Liver (tissue), 9 donors: ENCODE measurements around the gene CCL8. TPM values are rescaled to one million over a fixed set of nuclear protein-coding genes. Genes with fewer than 3 reads are reported as not detected.

Experiments
- DNase-seq: peaks from one replicate; pipeline ENCODE4 v3.0.0-alpha.2; 2017; ENCODE audit warnings: low spot score
- H3K27ac ChIP-seq, 2 donors: one replicate each; pipeline ENCODE4 v1.7.0; 2013; ENCODE audit warnings: inconsistent platforms in 2 of 2, low read length in 2 of 2, control low read depth in 1 of 2, low read depth in 1 of 2, mild to moderate bottlenecking in 1 of 2
- H3K27me3 ChIP-seq, 4 donors: one replicate each; pipeline versions ENCODE4 v1.6.1 to v1.7.0; 2013; ENCODE audit warnings: low read length in 3 of 4, inconsistent platforms in 1 of 4, mild to moderate bottlenecking in 1 of 4, moderate library complexity in 1 of 4; ENCODE audit not compliant: control insufficient read depth in 4 of 4, insufficient read depth in 4 of 4
- H3K36me3 ChIP-seq, 4 donors: one replicate each; pipeline versions ENCODE4 v1.6.1 to v1.7.0; 2013; ENCODE audit warnings: low read length in 3 of 4, mild to moderate bottlenecking in 3 of 4, low read depth in 1 of 4, moderate library complexity in 1 of 4; ENCODE audit not compliant: control insufficient read depth in 4 of 4, insufficient read depth in 3 of 4
- H3K4me1 ChIP-seq, 4 donors: one replicate each; pipeline versions ENCODE4 v1.6.1 to v1.7.0; 2013; ENCODE audit warnings: low read length in 3 of 4, mild to moderate bottlenecking in 3 of 4, moderate library complexity in 1 of 4; ENCODE audit not compliant: control insufficient read depth in 4 of 4, insufficient read depth in 4 of 4
- H3K4me3 ChIP-seq, 3 donors: one replicate each; pipeline versions ENCODE4 v1.6.1 to v1.7.0; 2013; ENCODE audit warnings: low read length in 3 of 3, control low read depth in 1 of 3, low read depth in 1 of 3, mild to moderate bottlenecking in 1 of 3
- H3K9ac ChIP-seq, 2 donors: one replicate each; pipeline ENCODE4 v1.7.0; 2013; ENCODE audit warnings: low read length in 2 of 2, mild to moderate bottlenecking in 2 of 2, moderate library complexity in 2 of 2, control low read depth in 1 of 2, low read depth in 1 of 2
- H3K9me3 ChIP-seq, 4 donors: one replicate each; pipeline versions ENCODE4 v1.6.1 to v1.7.0; 2013; ENCODE audit warnings: low read length in 3 of 4; ENCODE audit not compliant: control insufficient read depth in 4 of 4
- ATF3 ChIP-seq: IDR thresholded peaks from 2 replicates; pipeline ENCODE4 v1.6.1; 2016; ENCODE audit warnings: antibody characterized with exemption
- CTCF ChIP-seq: fragments of 150-350 bp; IDR thresholded peaks from 2 replicates; pipeline ENCODE4 v1.5.1; 2017; ENCODE audit warnings: improper control_type of control experiment, low read depth, low read length; ENCODE audit not compliant: missing input control
- EGR1 ChIP-seq, 2 donors: IDR thresholded peaks; 2 replicates each; pipeline ENCODE4 v1.6.1; 2016 to 2018; ENCODE audit warnings: antibody characterized with exemption in 2 of 2, low read depth in 2 of 2
- FOXA1 ChIP-seq: IDR thresholded peaks from 2 replicates; pipeline ENCODE4 v1.6.1; 2016; ENCODE audit warnings: antibody characterized with exemption
- GABPA ChIP-seq, 2 donors: IDR thresholded peaks in 1 of 2; conservative IDR thresholded peaks in 1 of 2; 2 replicates each; pipeline ENCODE4 v1.6.1; 2016; ENCODE audit warnings: antibody characterized with exemption in 2 of 2, mild to moderate bottlenecking in 1 of 2, moderate library complexity in 1 of 2
- HNF4A ChIP-seq, 2 donors: conservative IDR thresholded peaks; 2 replicates each; pipeline ENCODE4 v1.6.1; 2016; ENCODE audit warnings: antibody characterized with exemption in 2 of 2, mild to moderate bottlenecking in 2 of 2
- HNF4G ChIP-seq: IDR thresholded peaks from 2 replicates; pipeline ENCODE4 v1.6.1; 2016; ENCODE audit warnings: antibody characterized with exemption
- JUND ChIP-seq, 2 donors: IDR thresholded peaks; 2 replicates each; pipeline ENCODE4 v1.6.1; 2016; ENCODE audit warnings: antibody characterized with exemption in 2 of 2
- NR2F2 ChIP-seq: IDR thresholded peaks from 2 replicates; pipeline ENCODE4 v1.6.1; 2016; ENCODE audit warnings: antibody characterized with exemption
- RAD21 ChIP-seq, 2 donors: IDR thresholded peaks; 2 replicates each; pipeline ENCODE4 v1.6.1; 2016; ENCODE audit warnings: antibody characterized with exemption in 2 of 2, mild to moderate bottlenecking in 2 of 2
- RXRA ChIP-seq, 2 donors: IDR thresholded peaks; 2 replicates each; pipeline ENCODE4 v1.6.1; 2017 to 2018; ENCODE audit warnings: antibody characterized with exemption in 2 of 2, mild to moderate bottlenecking in 1 of 2
- SP1 ChIP-seq: IDR thresholded peaks from 2 replicates; pipeline ENCODE4 v1.6.1; 2018; ENCODE audit warnings: antibody characterized with exemption, mild to moderate bottlenecking
- TAF1 ChIP-seq: conservative IDR thresholded peaks from 2 replicates; pipeline ENCODE4 v1.6.1; 2016; ENCODE audit warnings: antibody characterized with exemption, mild to moderate bottlenecking
- YY1 ChIP-seq: IDR thresholded peaks from 2 replicates; pipeline ENCODE4 v1.6.1; 2016; ENCODE audit warnings: antibody characterized with exemption, mild to moderate bottlenecking
- ZBTB33 ChIP-seq: IDR thresholded peaks from 2 replicates; pipeline ENCODE4 v1.6.1; 2016; ENCODE audit warnings: antibody characterized with exemption
- WGBS: extraction: QIAGEN DNeasy Blood & Tissue Kit; methylation state at CpG from one replicate; pipeline ENCODE4 v1.1.7; 2013; 5-methylcytosine and 5-hydroxymethylcytosine counted together
- polyA plus RNA-seq, 2 donors: library from polyadenylated mRNA; stranded (reverse) in 1 of 2; unstranded in 1 of 2; fragments of 200-250 nt in 1 of 2; fragments of >200 nt in 1 of 2; fragmentation: Nextera tagmentation in 1 of 2; extraction: Ambion mirVana in 1 of 2; gene quantifications; one replicate each; pipeline versions ENCODE4 v1.2.1 to v1.2.3, GENCODE V29; 2013 to 2015
- total RNA-seq, 2 donors: library from RNA; depleted of rRNA; stranded (reverse); fragments of >200 nt; gene quantifications; one replicate each; pipeline ENCODE4 v1.2.3, GENCODE V29; 2014
- donor health status: healthy.
- donor health status: healthy.
- donor health status: healthy.
- donor health status: healthy.
- donor health status: healthy.

Gene CCL8
- total and polyA plus RNA-seq, 4 donors = 0.03 TPM; not detected in 3

GRCh38 chr17:34291721-34292348 lies 27.4 kb upstream of the CCL8 start:
- no peak for DNase-seq
- H3K27ac ChIP-seq = no peak overlapping the region
- TF ChIP-seq JUND (IDR thresholded peaks at IDR 0.05) = no peak
- no peak for TF ChIP-seq SP1
- TF ChIP-seq GABPA (IDR thresholded peaks at IDR 0.05 in 1 of 2, conservative IDR thresholded peaks at IDR 0.05 in 1 of 2) = no peak
- TF ChIP-seq HNF4G = no peak
- TF ChIP-seq HNF4A (conservative IDR thresholded peaks at IDR 0.05) = no peak
- TF ChIP-seq RXRA (IDR thresholded peaks at IDR 0.05) = no peak
- TF ChIP-seq ZBTB33 = no peak
- TF ChIP-seq ATF3 = no peak
- no peak for TF ChIP-seq YY1
- TF ChIP-seq TAF1 = no peak
- TF ChIP-seq FOXA1 = no peak
- TF ChIP-seq CTCF = no peak
- TF ChIP-seq EGR1 (IDR thresholded peaks at IDR 0.05; ENCODE audit: low read depth in 2 of 2) = no peak
- whole genome bisulfite sequencing = 75% methylated on average over 6 of the region's 6 CpGs
- no peaks in the 10 kb centered on the region for H3K9me3 ChIP-seq
- no peak overlapping the region for H3K9ac ChIP-seq
- H3K4me1 ChIP-seq = no peaks in the 10 kb centered on the region
- H3K27me3 ChIP-seq = peaks cover 0 to 2% (median 0%) of the 10 kb centered on the region in 4 donors
- H3K36me3 ChIP-seq = no peaks in the 10 kb centered on the region
- H3K4me3 ChIP-seq = no peak overlapping the region

GRCh38 chr17:34299027-34299426 lies 20.2 kb upstream of the CCL8 start:
- 89% methylated on average over 2 of the region's 2 CpGs for WGBS
- no peaks in the 10 kb centered on the region for H3K9me3 ChIP-seq
- no peaks in the 10 kb centered on the region for H3K27me3 ChIP-seq
- no peak overlapping the region for H3K27ac ChIP-seq
- no peak for DNase-seq
- H3K4me3 ChIP-seq = no peak overlapping the region
- TF ChIP-seq JUND (IDR thresholded peaks at IDR 0.05) (no peak), SP1 (no peak), ZBTB33 (no peak), TAF1 (no peak), RAD21 (IDR thresholded peaks at IDR 0.05) (no peak), EGR1 (IDR thresholded peaks at IDR 0.05; ENCODE audit: low read depth in 2 of 2) (no peak), RXRA (IDR thresholded peaks at IDR 0.05) (no peak), ATF3 (no peak), NR2F2 (no peak), GABPA (IDR thresholded peaks at IDR 0.05 in 1 of 2, conservative IDR thresholded peaks at IDR 0.05 in 1 of 2) (no peak)
- no peaks in the 10 kb centered on the region for H3K4me1 ChIP-seq
- H3K9ac ChIP-seq = no peak overlapping the region
- no peaks in the 10 kb centered on the region for H3K36me3 ChIP-seq
